ENCODE measurements around the gene DELE1. TPM values are rescaled to one million over a fixed set of nuclear protein-coding genes. Genes with fewer than 3 reads are reported as not detected.
"Not testable (repeated sequence)": the region's sequence is repeated elsewhere in the genome, so short reads cannot be mapped to it uniquely, and the experiment has no call there.

DELE1 gene
- total and polyA plus RNA-seq, 2 donors (not counting 1 experiment from before 2014, with no cell fraction given) = 124 to 127 TPM

DNA sequence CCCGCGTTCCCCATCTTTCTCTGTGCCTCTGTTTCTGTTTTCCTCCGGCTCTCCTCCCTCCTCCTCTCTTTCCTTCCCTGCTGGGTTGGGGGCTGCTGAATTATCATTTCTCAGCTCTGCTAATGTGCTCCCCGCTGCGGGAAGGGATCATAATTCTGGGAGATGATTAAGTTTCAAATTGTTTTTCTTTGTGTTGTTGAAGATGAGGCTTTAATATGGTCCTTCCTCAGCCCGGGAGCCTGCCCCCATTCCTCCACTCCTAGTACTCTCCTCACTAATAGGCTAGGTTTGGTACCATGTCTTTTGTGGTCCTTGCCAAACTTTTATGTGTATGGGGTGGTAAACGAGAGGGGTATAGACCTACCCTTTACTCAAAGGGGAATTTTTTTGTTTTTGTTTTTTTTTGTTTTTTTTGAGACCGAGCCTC, 39.8 kb upstream of the DELE1 start:
- H3K27me3 ChIP-seq (replicated peaks in 1 of 4; ENCODE audit: control extremely low read depth in 1 of 4, control insufficient read depth in 3 of 4, insufficient read depth in 4 of 4, low read length in 3 of 4) = peaks cover 0 to 56% (median 42%) of the 10 kb centered on the region in 4 experiments
- Mint-ChIP-seq H3K9me3 (ENCODE audit: insufficient read depth) (no peaks in the 10 kb centered on the region), H3K4me1 (peaks cover 9% of the 10 kb centered on the region), H3K27me3 (peaks cover 62% of the 10 kb centered on the region), H3K4me3 (no peak overlapping the region), H3K27ac (no peak overlapping the region)
- H3K27ac ChIP-seq (ENCODE audit: low read length in 2 of 2) = no peak overlapping the region
- TF ChIP-seq, protein P1, sequence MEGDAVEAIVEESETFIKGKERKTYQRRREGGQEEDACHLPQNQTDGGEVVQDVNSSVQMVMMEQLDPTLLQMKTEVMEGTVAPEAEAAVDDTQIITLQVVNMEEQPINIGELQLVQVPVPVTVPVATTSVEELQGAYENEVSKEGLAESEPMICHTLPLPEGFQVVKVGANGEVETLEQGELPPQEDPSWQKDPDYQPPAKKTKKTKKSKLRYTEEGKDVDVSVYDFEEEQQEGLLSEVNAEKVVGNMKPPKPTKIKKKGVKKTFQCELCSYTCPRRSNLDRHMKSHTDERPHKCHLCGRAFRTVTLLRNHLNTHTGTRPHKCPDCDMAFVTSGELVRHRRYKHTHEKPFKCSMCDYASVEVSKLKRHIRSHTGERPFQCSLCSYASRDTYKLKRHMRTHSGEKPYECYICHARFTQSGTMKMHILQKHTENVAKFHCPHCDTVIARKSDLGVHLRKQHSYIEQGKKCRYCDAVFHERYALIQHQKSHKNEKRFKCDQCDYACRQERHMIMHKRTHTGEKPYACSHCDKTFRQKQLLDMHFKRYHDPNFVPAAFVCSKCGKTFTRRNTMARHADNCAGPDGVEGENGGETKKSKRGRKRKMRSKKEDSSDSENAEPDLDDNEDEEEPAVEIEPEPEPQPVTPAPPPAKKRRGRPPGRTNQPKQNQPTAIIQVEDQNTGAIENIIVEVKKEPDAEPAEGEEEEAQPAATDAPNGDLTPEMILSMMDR (IDR thresholded peaks at IDR 0.05) = no peak
- TF ChIP-seq EZH2 (IDR thresholded peaks at IDR 0.05; ENCODE audit: borderline replicate concordance, insufficient read depth, low read depth, low read length, poor library complexity, severe bottlenecking) = no peak
- CTCF ChIA-PET = interaction anchor here (6.6 kb wide), 1 partner anchor 76 kb away, joined by 68 read pairs; the partner anchor contains the start of gene PCDH12
- H2AFZ ChIP-seq (ENCODE audit: insufficient read depth, low read depth, low read length, poor library complexity, severe bottlenecking) = no peak overlapping the region
- peaks cover 0 to 10% (median 0%) of the 10 kb centered on the region in 3 donors for H3K9me3 ChIP-seq (ENCODE audit: control extremely low read depth in 1 of 3, control insufficient read depth in 2 of 3, insufficient read depth in 1 of 3, low read length in 2 of 3)
- intact Hi-C loops (cut with micrococcal nuclease) = no loop called here
- H3K4me3 ChIP-seq (ENCODE audit: control extremely low read depth in 1 of 5, extremely low read depth in 1 of 5, insufficient read depth in 1 of 5, low read depth in 2 of 5, low read length in 4 of 5) = no peak overlapping the region
- ATAC-seq (ENCODE audit: low read depth) (no peak), DNase-seq (no peak)
- 92% methylated on average over 1 of the region's 8 CpGs for WGBS (ENCODE audit: insufficient coverage)
- POLR2A ChIA-PET = no interaction called here
- H3K79me2 ChIP-seq (ENCODE audit: control insufficient read depth, insufficient read depth, low read length) = no peaks in the 10 kb centered on the region
- H3K4me1 ChIP-seq (ENCODE audit: control insufficient read depth in 2 of 2, insufficient read depth in 2 of 2, low read length in 2 of 2) = peaks cover 9 to 14% of the 10 kb centered on the region in 2 donors
- no peak overlapping the region for H3K9ac ChIP-seq (ENCODE audit: low read length)
- no peak overlapping the region for H3K4me2 ChIP-seq (replicated peaks; ENCODE audit: low read depth, low read length, poor library complexity, severe bottlenecking)
- H4K20me1 ChIP-seq (ENCODE audit: control insufficient read depth, insufficient read depth, low read length, poor library complexity, severe bottlenecking) = no peaks in the 10 kb centered on the region
- no peaks in the 10 kb centered on the region for H3K36me3 ChIP-seq (replicated peaks in 1 of 2; ENCODE audit: control extremely low read depth in 1 of 2, control insufficient read depth in 1 of 2, extremely low read depth in 1 of 2, insufficient read depth in 2 of 2, low read length in 1 of 2)

DNA sequence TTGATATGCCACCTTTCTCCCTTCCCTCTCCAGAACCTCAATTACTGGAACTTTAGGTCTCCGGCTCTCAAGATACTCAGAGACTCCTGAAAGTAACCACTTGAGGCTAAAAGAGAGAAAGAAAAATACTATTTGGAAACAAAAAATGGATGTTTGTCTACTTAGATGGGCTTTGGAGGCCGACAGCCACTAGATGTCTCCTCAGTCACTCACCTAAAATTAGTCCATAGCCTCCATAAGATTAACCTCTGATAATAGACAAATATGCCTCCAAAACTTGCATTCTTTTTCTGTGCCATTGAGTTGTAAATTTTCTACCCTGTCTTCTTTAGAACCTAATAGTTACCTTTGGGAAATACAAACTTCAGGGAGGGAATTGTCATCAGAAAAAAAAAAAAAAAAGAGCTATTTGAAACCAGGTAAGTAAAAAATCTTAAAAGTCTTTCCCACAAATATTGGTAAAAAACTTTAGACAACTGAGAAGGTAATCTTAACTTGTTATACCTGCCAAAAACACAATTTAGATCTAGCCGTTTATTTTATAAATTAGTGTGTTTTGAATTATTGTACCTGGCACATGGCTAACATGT, 34.3 kb upstream of the DELE1 start:
- Mint-ChIP-seq H3K4me1 (no peaks in the 10 kb centered on the region), H3K9me3 (ENCODE audit: insufficient read depth) (no peaks in the 10 kb centered on the region), H3K4me3 (no peak overlapping the region), H3K27ac (no peak overlapping the region), H3K27me3 (peaks cover 34% of the 10 kb centered on the region)
- ChIA-PET CTCF (interaction anchor here (0.6 to 6.1 kb wide), 7 partner anchors 10 to 224 kb away, joined by 3 to 49 read pairs (median 4); partner anchors contain the start of gene PCDH1), POLR2A (no interaction called here)
- peaks cover 0 to 4% of the 10 kb centered on the region in 2 donors for H3K4me1 ChIP-seq (ENCODE audit: control insufficient read depth in 2 of 2, insufficient read depth in 2 of 2, low read length in 2 of 2)
- no peaks in the 10 kb centered on the region for H3K9me3 ChIP-seq (ENCODE audit: control extremely low read depth in 1 of 3, control insufficient read depth in 2 of 3, insufficient read depth in 1 of 3, low read length in 2 of 3)
- peaks cover 0 to 11% (median 8%) of the 10 kb centered on the region in 4 experiments for H3K27me3 ChIP-seq (replicated peaks in 1 of 4; ENCODE audit: control extremely low read depth in 1 of 4, control insufficient read depth in 3 of 4, insufficient read depth in 4 of 4, low read length in 3 of 4)
- H4K20me1 ChIP-seq (ENCODE audit: control insufficient read depth, insufficient read depth, low read length, poor library complexity, severe bottlenecking) = no peaks in the 10 kb centered on the region
- H3K79me2 ChIP-seq (ENCODE audit: control insufficient read depth, insufficient read depth, low read length) = no peaks in the 10 kb centered on the region
- no CpG with 5 or more reads among the region's 3 CpGs for WGBS (ENCODE audit: insufficient coverage)
- no peak overlapping the region for H3K27ac ChIP-seq (ENCODE audit: low read length in 2 of 2)
- intact Hi-C loops (cut with micrococcal nuclease) = no loop called here
- H3K36me3 ChIP-seq (replicated peaks in 1 of 2; ENCODE audit: control extremely low read depth in 1 of 2, control insufficient read depth in 1 of 2, extremely low read depth in 1 of 2, insufficient read depth in 2 of 2, low read length in 1 of 2) = no peaks in the 10 kb centered on the region
- no peak overlapping the region for H3K9ac ChIP-seq (ENCODE audit: low read length)
- no peak for ATAC-seq (ENCODE audit: low read depth)
- DNase-seq = no peak
- no peak overlapping the region for H3K4me3 ChIP-seq (ENCODE audit: control extremely low read depth in 1 of 5, extremely low read depth in 1 of 5, insufficient read depth in 1 of 5, low read depth in 2 of 5, low read length in 4 of 5)
- H3K4me2 ChIP-seq (replicated peaks; ENCODE audit: low read depth, low read length, poor library complexity, severe bottlenecking) = no peak overlapping the region
- no peak for TF ChIP-seq EZH2 (IDR thresholded peaks at IDR 0.05; ENCODE audit: borderline replicate concordance, insufficient read depth, low read depth, low read length, poor library complexity, severe bottlenecking)
- TF ChIP-seq, protein P1 (IDR thresholded peaks at IDR 0.05) = no peak
- no peak overlapping the region for H2AFZ ChIP-seq (ENCODE audit: insufficient read depth, low read depth, low read length, poor library complexity, severe bottlenecking)

DNA sequence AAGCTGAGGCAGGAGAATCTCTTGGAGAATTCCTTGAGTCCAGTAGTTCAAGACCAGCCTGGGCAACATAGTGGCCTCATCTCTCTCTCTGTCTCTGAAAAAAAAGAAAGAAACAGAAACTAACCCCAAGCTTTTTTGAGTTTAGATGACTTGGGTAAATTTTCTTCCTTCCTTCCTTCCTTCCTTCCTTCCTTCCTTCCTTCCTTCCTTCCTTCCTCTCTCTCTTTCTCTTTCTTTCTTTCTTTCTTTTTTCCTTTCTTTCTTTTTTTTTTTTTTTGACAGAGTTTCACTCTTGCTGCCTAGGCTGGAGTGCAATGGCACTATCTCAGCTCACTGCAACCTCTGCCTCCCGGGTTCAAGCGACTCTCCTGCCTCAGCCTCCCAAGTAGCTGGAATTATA, 33.2 kb upstream of the DELE1 start:
- WGBS (ENCODE audit: insufficient coverage) = 93% methylated on average over 2 of the region's 2 CpGs
- POLR2A ChIA-PET = interaction anchor here (0.6 kb wide), 1 partner anchor 198 kb away, joined by 3 read pairs; no protein-coding TSS in a partner anchor
- H3K36me3 ChIP-seq (replicated peaks in 1 of 2; ENCODE audit: control extremely low read depth in 1 of 2, control insufficient read depth in 1 of 2, extremely low read depth in 1 of 2, insufficient read depth in 2 of 2, low read length in 1 of 2); H3K27ac ChIP-seq (ENCODE audit: low read length in 2 of 2); H3K4me2 ChIP-seq (replicated peaks; ENCODE audit: low read depth, low read length, poor library complexity, severe bottlenecking); H3K9me3 ChIP-seq (ENCODE audit: control extremely low read depth in 1 of 3, control insufficient read depth in 2 of 3, insufficient read depth in 1 of 3, low read length in 2 of 3); H3K4me3 Mint-ChIP-seq; H3K27ac Mint-ChIP-seq; H3K9me3 Mint-ChIP-seq (ENCODE audit: insufficient read depth); DNase-seq; H3K4me1 ChIP-seq (ENCODE audit: control insufficient read depth in 2 of 2, insufficient read depth in 2 of 2, low read length in 2 of 2); H3K4me1 Mint-ChIP-seq; H2AFZ ChIP-seq (ENCODE audit: insufficient read depth, low read depth, low read length, poor library complexity, severe bottlenecking); intact Hi-C loops (cut with micrococcal nuclease); H3K9ac ChIP-seq (ENCODE audit: low read length); H3K27me3 ChIP-seq (replicated peaks in 1 of 4; ENCODE audit: control extremely low read depth in 1 of 4, control insufficient read depth in 3 of 4, insufficient read depth in 4 of 4, low read length in 3 of 4); H3K79me2 ChIP-seq (ENCODE audit: control insufficient read depth, insufficient read depth, low read length); ATAC-seq (ENCODE audit: low read depth); H3K4me3 ChIP-seq (ENCODE audit: control extremely low read depth in 1 of 5, extremely low read depth in 1 of 5, insufficient read depth in 1 of 5, low read depth in 2 of 5, low read length in 4 of 5); H4K20me1 ChIP-seq (ENCODE audit: control insufficient read depth, insufficient read depth, low read length, poor library complexity, severe bottlenecking): not testable (repeated sequence)
- H3K27me3 Mint-ChIP-seq = peaks cover 28% of the 10 kb centered on the region
- CTCF ChIA-PET = interaction anchor here (0.7 to 6.1 kb wide), 8 partner anchors 10 to 233 kb away, joined by 3 to 49 read pairs (median 4); partner anchors contain the start of gene PCDH1
